Epithelial cell of prostate (primary cell): ENCODE data around the gene TACR2.

Experiments used
- DNase-seq: peaks from one replicate; pipeline ENCODE4 v3.0.0-alpha.2; 2011; ENCODE audit warnings: low read depth, low spot score
- H3K27ac ChIP-seq: fragments of 450-650 bp; 2 replicates; pipeline ENCODE4 v1.5.1; 2017; ENCODE audit warnings: mild to moderate bottlenecking

Gene TACR2

DNA sequence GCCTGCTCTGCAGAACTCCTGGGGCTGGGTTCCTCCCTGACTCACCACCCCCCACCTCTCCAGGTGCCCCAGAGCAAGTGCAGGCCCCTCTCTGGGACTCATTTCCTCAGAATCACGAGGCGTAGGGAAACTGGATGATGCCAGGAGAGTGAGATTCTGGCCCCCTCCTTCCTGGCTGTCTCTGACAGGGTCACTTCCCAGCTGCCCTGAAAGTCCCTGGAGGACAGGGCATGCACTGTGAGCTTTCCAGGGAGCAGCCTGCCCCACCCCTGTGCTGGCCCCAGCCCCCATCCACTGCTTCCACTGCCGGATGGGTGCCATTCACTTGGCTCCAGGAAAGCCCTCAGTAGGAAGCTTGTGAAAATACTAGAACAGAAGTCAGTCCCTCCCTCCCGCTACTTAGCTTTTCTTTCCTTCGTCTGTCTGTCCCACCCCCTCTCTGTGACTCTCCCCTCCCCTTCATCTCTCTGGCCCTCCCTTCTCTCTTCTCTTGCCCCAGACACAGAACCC lies 10.4 kb downstream of the TACR2 start:
- no peak for DNase-seq
- peak overlapping the region; percentile 65 for H3K27ac ChIP-seq

DNA sequence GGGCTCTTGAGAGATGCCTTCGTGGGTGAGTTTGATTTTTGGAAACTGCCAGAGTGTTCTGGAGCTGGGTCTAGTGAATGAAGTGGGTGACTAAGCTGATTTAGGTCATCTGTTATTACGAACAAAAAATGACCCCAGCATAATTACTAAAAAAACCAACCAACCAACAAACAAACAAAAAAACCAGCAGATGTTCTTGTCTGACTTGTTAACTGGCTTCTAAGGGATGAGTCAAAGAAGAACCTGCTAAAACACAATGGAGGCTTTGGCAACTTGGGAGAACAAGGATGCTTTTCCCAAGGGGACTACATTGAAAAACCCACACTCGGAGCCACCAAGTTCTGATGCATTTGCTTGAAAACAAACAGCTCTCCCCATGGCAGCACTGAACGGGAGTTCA lies 11.5 kb downstream of the TACR2 start:
- DNase-seq: no peak
- H3K27ac ChIP-seq: peak overlapping the region; percentile 65

DNA sequence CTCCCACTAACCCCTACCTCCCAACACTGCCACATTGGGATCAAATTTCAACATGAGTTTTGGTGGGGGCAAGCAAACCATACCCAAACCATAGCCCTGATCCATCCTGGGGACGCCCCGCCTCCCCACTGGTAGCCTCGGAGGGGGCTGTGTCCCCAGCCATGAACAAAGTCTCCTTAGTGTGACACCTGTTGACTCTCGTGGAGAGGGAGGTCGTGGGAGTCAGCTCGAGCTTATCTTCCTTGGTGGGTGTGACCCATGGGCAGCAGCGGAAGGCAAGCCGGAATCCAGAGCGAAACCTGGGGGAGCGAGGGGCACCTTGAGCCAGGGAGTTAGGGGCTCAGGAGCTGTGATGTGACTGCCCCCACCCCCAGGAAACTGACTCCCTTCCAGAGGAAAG lies 11.9 kb downstream of the TACR2 start:
- peak overlapping the region; percentile 65 for H3K27ac ChIP-seq
- no peak for DNase-seq

DNA sequence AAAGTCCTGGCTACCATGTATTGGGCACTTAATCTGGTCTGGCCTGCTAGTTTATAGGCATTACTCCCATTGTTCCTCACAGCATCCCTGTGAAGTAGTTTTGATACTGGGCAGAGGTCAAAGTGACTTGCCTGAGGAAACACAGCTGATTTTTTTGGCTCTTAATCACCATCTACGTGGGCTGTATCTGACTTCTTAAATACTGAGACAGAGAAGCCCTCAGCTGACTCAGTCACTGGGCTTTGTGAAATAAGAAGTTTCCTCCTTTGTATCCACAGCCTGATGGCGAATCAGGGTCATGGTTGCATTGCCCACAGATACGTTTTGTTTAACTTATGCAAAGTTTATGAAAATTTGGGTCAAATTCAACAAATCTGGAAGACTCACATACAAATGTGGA lies 13.2 kb downstream of the TACR2 start:
- no peak overlapping the region for H3K27ac ChIP-seq
- no peak for DNase-seq

DNA sequence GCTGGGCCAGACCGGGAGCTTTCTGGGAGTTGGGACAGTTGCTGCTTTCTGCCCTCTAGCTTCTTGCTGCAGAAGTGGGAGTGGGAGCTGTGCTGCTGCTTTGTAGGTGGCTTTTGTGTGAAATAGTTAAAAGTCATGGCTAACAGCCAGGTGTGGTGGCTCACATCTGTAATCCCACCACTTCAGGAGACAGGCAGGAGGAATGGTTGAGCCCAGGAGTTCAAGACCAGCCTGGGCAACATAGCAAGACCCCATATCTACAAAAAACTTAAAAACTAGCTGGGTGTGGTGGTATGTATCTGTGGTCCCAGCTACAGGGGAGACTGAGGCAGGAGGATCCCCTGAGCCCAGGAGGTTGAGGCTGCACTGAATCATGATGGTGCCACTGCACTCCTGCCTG lies 13.7 kb downstream of the TACR2 start:
- DNase-seq: no peak
- H3K27ac ChIP-seq: no peak overlapping the region

DNA sequence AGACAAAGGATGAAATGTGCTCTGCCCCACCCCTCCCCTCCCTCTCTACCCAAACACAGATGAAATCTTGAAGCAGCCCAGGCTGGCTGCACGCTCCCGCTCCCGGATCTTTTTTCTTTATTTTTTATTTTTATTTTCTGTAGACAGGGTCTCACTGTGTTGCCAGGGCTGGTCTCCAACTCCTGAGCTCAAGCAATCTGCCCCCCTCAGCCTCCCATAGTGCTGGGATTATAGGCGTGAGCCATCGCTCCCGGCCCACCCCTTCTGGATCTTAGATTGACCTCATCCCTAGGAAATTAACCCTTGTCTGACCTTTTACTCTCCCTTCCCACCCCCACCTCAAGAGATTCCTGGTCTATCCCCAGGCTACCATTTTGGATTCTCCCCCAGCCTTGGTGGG lies 14.3 kb downstream of the TACR2 start:
- no peak overlapping the region for H3K27ac ChIP-seq
- DNase-seq: no peak

DNA sequence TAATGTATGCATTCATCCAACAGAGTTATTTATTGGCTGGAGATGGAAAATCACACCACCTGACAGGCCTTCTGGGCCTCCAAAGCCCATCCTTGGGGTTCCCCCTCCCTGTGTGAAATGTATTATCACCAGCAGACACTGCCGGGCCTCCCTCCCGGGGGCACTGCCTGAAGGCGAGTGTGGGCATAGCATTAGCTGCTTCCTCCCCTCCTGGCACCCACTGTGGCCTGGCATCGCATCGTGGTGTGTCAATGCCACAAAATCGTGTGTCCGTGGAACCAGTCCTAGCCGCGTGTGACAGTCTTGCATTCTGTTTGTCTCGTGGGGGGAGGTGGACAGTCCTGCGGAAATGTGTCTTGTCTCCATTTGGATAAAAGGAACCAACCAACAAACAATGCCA lies 15.3 kb downstream of the TACR2 start:
- no peak for DNase-seq
- H3K27ac ChIP-seq: no peak overlapping the region

DNA sequence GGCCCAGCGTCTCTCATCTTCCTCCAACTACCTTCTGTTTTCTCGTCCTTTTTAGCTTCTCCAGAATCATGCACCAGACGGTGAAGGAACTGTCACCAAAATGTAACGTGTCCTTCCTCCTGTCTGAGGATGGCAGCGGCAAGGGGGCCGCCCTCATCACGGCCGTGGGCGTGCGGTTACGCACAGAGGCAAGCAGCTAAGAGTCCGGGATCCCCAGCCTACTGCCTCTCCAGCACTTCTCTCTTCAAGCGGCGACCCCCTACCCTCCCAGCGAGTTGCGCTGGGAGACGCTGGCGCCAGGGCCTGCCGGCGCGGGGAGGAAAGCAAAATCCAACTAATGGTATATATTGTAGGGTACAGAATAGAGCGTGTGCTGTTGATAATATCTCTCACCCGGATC lies 15.8 kb downstream of the TACR2 start:
- no peak for DNase-seq
- H3K27ac ChIP-seq: no peak overlapping the region

DNA sequence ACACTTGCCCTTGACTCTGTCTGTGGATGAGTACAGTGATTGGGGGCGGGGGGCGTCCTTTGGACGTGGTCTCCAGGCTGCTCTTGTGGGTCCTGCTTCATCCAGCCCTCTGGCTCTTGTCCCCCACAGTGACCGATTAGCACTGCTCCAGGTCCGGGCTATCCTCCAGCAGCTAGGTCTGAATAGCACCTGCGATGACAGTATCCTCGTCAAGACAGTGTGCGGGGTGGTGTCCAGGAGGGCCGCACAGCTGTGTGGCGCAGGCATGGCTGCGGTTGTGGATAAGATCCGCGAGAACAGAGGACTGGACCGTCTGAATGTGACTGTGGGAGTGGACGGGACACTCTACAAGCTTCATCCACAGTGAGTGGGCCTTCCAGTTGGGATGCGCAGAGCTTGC lies 18.3 kb downstream of the TACR2 start:
- no peak for DNase-seq
- H3K27ac ChIP-seq: no peak overlapping the region

DNA sequence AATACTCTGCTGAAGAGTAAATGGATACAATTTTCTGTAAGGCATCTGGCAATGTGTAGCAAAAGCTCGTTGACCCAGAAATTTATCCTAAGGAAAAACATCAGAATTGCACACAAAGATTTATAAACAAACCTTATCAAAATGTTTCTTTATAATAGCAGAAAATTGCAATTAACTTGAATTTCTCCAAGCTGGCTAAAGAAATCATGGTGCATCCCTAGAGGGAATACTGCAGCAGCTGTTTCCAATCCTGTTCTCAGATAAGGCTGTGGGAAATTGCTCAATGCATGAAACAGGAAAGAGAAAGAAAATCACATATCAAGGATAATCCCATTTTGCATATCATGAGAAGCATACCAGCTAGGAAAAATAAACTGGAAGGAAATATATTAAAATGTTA lies 18.7 kb downstream of the TACR2 start:
- no peak for DNase-seq
- no peak overlapping the region for H3K27ac ChIP-seq

DNA sequence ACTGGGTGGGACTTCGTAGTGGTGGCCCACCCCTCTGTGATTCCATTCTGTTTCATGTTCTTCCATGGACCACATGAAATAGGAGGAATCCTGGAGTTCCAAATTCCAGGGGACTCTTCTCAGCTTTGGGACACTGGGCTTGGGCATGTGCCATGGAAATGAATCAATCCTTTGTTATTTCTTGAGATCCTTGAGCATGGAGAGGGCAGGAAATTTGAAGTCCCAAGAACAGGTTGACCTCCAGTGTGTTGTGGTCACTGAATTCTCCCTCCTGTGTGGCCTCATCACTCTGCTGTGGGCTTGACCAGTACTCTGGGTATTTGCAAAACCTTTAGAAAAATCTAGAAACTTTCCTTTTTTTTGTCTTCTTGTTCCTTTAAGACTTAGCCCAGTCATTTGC lies 22.7 kb downstream of the TACR2 start:
- DNase-seq: no peak
- no peak overlapping the region for H3K27ac ChIP-seq

DNA sequence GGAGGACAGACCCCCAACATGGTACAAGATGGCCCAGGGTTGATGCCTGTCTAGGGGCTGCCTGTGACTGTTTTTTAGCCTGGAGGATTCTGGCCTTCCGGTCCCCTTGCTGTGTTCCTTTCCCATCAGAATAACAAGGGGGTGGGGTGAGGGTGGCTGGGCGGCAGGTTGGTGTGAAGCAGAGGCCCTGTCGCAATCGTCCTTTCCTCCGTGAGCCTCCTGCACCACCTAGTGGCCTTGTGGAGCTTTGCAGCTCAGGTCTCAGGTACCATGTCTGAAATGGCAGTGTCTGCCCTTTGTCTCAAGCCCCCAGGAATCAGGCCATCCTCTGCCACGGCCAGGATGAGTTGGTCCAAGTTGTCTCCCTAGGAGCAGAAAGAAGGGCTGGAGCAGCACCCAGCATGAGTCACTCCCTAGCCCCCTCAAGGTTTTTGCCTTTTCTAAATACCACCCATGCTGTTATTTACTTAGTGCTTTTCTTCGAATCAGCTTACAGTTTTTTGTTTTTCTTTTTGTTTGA lies 24.2 kb downstream of the TACR2 start:
- no peak overlapping the region for H3K27ac ChIP-seq

DNA sequence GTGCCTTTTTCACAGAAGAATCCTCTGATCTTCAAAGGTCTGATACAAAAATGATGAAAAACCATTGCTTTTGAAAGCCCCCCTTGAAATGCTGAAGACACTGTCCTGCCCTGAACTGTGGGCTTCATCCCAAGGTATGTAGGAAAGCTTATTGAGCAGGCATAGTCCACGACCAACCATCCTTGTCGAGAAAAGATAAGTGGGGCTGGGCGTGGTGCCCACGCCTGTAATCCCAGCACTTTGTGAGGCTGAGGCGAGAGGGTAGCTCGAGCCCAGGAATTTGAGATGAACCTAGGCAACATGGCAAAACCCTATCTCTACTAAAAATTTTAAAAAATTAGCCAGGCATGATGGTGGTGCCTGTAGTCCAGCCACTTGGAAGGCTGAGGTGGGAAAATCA lies 25.6 kb downstream of the TACR2 start:
- no peak for DNase-seq
- H3K27ac ChIP-seq: no peak overlapping the region

More for the DNA sequence above, 24.2 kb downstream of the TACR2 start:
- no peak for DNase-seq

DNA sequence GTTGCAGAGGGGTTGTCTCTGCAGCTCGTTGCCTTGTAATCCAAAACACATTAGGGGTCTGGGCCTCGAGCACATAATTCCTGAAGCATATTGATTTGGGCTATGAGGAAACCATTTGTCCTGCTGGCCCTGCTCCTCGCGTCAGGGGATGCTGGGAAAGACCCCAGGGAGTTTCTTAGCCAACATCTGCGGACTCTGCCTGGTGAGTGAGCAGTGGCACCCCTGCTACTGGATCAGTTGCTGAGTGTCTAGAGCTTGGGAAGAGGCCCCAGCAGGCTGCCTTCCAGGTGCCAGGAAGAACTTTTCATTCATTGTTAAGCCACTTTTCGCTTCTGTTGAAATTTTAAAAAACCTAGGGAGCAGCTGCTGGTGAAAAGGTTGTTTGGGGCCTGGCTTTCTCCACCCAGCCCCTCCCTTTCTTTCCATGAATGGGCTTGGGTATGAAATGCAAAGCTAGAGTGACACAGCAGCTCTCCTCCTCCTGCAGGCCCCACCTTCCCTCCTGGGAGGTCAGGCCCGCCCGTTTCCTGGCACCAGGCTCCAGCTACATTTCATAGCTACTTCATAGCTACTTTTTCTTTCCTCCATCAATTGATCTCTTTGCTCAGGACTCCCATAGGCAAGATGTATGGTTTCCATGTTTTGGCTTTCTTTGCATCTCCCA lies 26.8 kb downstream of the TACR2 start:
- DNase-seq: no peak
- H3K27ac ChIP-seq: peak overlapping the region; percentile 50

DNA sequence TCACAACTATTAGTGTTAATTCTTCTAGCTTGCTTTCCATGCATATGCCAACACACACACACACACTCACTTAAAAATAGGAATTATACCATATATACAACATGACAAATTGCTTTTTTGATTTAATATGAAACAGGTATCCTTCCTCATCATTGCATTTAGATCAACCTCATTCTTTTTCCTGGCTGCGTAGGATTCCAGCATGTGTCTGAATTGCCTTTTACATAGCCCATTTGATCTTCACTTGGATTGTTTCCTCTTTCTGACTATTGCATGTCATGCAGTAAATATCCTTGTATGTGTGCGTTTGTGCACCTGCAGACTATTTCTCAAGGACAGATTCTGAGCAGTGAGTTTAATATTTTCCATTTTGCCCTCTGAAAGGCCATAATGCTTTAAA lies 28.2 kb downstream of the TACR2 start:
- no peak overlapping the region for H3K27ac ChIP-seq
- DNase-seq: no peak

DNA sequence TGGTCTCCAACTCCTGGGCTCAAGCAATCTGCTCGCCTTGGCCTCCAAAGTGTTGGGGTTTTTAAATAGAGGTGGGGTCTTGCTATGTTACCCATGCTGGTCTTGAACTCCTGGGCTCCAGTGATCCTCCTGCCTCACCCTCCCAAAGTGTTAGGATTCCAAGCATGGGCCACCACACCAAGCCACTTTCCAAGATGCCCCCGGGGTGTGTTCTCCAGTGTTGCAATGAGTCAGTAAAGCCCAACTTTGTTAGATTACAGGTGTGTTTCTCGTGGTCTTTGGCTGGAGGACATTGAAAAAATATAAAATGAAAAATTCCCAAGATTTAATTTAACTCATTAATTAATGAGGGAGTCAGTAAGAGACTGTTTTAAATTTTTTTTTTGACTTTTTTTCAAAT lies 29.2 kb downstream of the TACR2 start:
- no peak for DNase-seq

DNA sequence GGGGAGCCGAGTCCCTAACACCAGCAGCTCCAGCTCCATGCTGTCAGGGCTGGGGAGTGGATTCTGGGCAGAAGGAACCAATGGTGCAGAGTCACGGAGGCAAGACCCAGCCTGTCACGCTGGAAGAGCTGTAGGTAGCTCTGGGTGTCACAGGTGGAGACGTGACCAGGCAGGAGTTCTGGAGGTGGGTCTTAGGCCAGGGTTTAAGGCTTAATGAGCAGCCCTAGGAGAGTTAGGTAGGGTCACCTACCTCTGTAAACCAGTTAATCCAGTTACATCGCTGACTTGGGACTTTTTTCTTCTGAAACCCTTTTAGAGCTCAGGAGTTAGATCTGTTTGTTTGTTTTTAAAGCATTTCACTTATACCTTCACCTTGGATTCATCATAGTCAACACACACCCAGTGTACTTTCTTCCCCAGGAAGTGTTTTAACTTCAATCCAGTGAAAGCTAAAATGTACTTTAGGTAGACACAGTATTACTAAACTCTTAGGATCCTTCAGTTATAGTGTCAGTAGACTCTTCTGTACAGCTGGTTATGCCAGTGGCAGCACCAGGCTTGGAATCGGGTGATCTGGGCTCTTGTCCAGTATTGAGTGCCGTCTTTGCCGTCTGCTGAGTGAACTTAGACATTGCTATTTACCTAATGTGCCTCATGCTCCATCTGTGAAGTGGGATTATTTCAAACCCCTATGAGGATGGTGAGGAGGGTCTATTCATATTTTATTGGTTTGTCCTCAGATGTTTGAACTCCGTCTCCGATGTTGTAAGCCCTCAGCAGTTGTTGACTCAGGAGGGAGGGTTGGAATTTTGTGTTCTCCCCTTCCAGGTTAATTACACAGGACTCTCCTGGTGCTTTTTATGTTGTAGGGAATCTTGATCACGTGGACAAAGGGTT lies 31.0 kb downstream of the TACR2 start:
- peak overlapping the region; percentile 93 for H3K27ac ChIP-seq
- DNase-seq: peak; percentile 72

More for the DNA sequence above, 29.2 kb downstream of the TACR2 start:
- H3K27ac ChIP-seq: peak overlapping the region; percentile 93

DNA sequence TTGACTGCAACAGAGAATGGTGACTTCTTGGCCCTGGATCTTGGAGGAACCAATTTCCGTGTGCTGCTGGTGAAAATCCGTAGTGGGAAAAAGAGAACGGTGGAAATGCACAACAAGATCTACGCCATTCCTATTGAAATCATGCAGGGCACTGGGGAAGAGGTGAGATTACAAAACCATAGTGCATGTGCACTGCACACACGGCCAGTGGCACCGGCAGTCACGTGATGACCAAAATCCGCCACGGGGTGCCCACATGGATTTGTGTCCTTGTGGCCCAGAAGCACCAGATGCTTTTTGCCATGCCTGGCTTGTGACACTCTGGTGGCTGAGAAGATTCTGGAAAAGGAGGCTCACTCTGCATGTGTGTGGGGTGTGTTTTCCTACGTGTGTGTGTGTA lies 32.4 kb downstream of the TACR2 start:
- H3K27ac ChIP-seq: peak overlapping the region; percentile 93
- no peak for DNase-seq

DNA sequence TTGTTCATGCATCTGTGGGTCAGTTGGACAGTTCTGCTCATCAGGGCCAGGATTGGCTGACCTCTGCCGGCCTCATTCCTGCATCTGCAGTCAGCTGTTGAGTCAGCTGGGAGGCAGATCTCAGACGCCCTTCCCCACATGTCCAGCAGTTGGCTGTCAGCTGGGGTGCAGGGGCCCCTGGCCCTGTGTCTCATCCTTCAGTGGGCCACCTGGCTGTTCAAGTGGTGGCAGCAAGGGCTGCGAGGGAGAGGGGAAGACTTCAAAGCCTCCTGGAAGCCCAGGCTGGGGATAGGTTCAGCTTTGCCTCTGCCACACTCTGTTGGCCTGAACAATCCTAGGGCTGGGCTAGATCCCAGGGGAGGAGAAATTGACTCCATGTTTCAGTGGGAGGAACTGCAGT lies 33.2 kb downstream of the TACR2 start:
- peak overlapping the region; percentile 60 for H3K27ac ChIP-seq

DNA sequence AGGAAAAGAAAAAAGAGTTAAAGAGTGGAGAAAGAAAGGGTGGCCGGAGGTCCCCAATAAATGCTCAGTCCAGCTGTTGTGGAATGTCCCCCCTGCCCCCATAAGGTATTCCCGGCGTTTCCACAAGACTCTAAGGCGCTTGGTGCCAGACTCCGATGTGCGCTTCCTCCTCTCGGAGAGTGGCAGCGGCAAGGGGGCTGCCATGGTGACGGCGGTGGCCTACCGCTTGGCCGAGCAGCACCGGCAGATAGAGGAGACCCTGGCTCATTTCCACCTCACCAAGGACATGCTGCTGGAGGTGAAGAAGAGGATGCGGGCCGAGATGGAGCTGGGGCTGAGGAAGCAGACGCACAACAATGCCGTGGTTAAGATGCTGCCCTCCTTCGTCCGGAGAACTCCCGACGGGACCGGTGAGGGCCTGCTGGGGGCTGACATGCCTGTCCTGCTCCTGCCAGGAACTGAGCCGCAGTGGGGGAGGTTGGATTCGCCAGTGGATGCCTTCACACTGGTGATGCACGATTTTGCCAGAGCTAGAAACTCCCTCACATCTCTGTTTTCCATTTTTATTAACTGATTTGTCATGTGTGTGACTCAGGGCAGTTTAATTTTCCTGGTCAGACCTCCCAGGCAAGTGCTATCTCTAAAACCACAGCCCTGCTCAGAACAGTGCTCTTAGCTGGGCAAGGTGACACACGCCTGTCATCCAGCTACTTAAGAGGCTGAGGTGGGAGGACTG lies 34.2 kb downstream of the TACR2 start:
- peak overlapping the region; percentile 60 for H3K27ac ChIP-seq
- peak; percentile 85 for DNase-seq

More for the DNA sequence above, 33.2 kb downstream of the TACR2 start:
- no peak for DNase-seq

DNA sequence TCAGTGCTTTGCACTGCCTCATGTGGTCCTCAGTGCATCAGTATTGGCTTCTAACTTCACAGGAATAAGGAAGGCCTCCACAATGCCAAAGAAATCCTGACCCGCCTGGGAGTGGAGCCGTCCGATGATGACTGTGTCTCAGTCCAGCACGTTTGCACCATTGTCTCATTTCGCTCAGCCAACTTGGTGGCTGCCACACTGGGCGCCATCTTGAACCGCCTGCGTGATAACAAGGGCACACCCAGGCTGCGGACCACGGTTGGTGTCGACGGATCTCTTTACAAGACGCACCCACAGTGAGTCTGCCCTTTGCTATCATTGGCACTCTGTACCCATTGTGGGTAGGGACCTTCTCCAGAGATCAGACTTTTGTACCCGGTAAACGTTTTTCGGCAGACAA lies 36.9 kb downstream of the TACR2 start:
- DNase-seq: no peak
- no peak overlapping the region for H3K27ac ChIP-seq
